HepG2 (cell line): ENCODE data around the gene FNDC4. TPM values are rescaled to one million over a fixed set of nuclear protein-coding genes. Genes with fewer than 3 reads are reported as not detected.

Source experiments
- ARNT2 ChIP-seq: sonication (generic); formaldehyde crosslinking; IDR thresholded peaks from 2 replicates; pipeline ENCODE4 v1.8.0; 2022; ENCODE audit warnings: mild to moderate bottlenecking, low read depth, missing genetic modification reagents, moderate library complexity
- ATF4 ChIP-seq, 2 experiments: fragments of 450-650 bp in 1 of 2; sonication (generic) in 1 of 2; formaldehyde crosslinking; IDR thresholded peaks; 2 replicates each; pipeline versions ENCODE4 v1.5.0 to v1.8.0; 2020 to 2022; ENCODE audit warnings: mild to moderate bottlenecking in 1 of 2, missing genetic modification reagents in 1 of 2
- DNMT3B ChIP-seq: conservative IDR thresholded peaks from 2 replicates; pipeline ENCODE4 v1.6.1; 2016; ENCODE audit warnings: missing biosample characterization, control low read depth
- FLYWCH1 ChIP-seq: sonication (generic); formaldehyde crosslinking; IDR thresholded peaks from 2 replicates; pipeline ENCODE4 v1.8.1; 2023; ENCODE audit warnings: mild to moderate bottlenecking, missing genetic modification reagents
- KMT2B ChIP-seq: IDR thresholded peaks from 2 replicates; pipeline ENCODE4 v1.6.1; 2016; ENCODE audit warnings: missing genetic modification reagents, missing compliant biosample characterization
- MEIS2 ChIP-seq: sonication (generic); formaldehyde crosslinking; IDR thresholded peaks from 2 replicates; pipeline ENCODE4 v1.9.0; 2021; ENCODE audit warnings: mild to moderate bottlenecking, missing genetic modification reagents
- MZF1 ChIP-seq: sonication (generic); formaldehyde crosslinking; IDR thresholded peaks from 2 replicates; pipeline ENCODE4 v1.8.1; 2023; ENCODE audit warnings: mild to moderate bottlenecking, missing genetic modification reagents, borderline replicate concordance
- NFE2L1 ChIP-seq: sonication (generic); formaldehyde crosslinking; IDR thresholded peaks from 2 replicates; pipeline ENCODE4 v1.4.0; 2020; ENCODE audit warnings: missing genetic modification reagents, mild to moderate bottlenecking, borderline replicate concordance
- POGZ ChIP-seq: sonication (generic); formaldehyde crosslinking; IDR thresholded peaks from 2 replicates; pipeline ENCODE4 v1.4.0; 2020; ENCODE audit warnings: mild to moderate bottlenecking, missing genetic modification reagents
- REST ChIP-seq, 2 experiments: IDR thresholded peaks; 2 replicates each; pipeline ENCODE4 v1.6.1; 2011 to 2012; ENCODE audit warnings: low read length in 2 of 2, borderline replicate concordance in 1 of 2, low read depth in 1 of 2, mild to moderate bottlenecking in 1 of 2, moderate library complexity in 1 of 2
- RFX1 ChIP-seq: fragments of 450-650 bp; IDR thresholded peaks from 2 replicates; pipeline ENCODE4 v1.6.1; 2017
- SPEN ChIP-seq: sonication (generic); formaldehyde crosslinking; IDR thresholded peaks from 2 replicates; pipeline ENCODE4 v1.5.1; 2020; ENCODE audit warnings: low read depth, mild to moderate bottlenecking, missing genetic modification reagents
- ZBTB34 ChIP-seq: sonication (generic); formaldehyde crosslinking; IDR thresholded peaks from 2 replicates; pipeline ENCODE4 v1.8.0; 2022; ENCODE audit warnings: mild to moderate bottlenecking, missing genetic modification reagents
- ZFYVE20 ChIP-seq: sonication (generic); formaldehyde crosslinking; IDR thresholded peaks from 2 replicates; pipeline ENCODE4 v1.8.0; 2023; ENCODE audit warnings: low read depth, mild to moderate bottlenecking, moderate library complexity, missing genetic modification reagents, borderline replicate concordance
- ZNF207 ChIP-seq: fragments of 450-650 bp; IDR thresholded peaks from 2 replicates; pipeline ENCODE4 v1.6.1; 2016; ENCODE audit warnings: antibody characterized with exemption, borderline replicate concordance
- ZNF558 ChIP-seq: sonication (generic); formaldehyde crosslinking; IDR thresholded peaks from 2 replicates; pipeline ENCODE4 v1.9.0; 2022; ENCODE audit warnings: mild to moderate bottlenecking, missing genetic modification reagents, borderline replicate concordance
- ZNF589 ChIP-seq: sonication (generic); formaldehyde crosslinking; conservative IDR thresholded peaks from 2 replicates; pipeline ENCODE4 v1.8.0; 2022; ENCODE audit warnings: mild to moderate bottlenecking, moderate library complexity, missing genetic modification reagents
- ZNF7 ChIP-seq: IDR thresholded peaks from 2 replicates; pipeline ENCODE4 v1.6.1; 2016; ENCODE audit warnings: missing biosample characterization, missing genetic modification reagents
- ZNF710 ChIP-seq: sonication (generic); formaldehyde crosslinking; IDR thresholded peaks from 2 replicates; pipeline ENCODE4 v1.5.0; 2020; ENCODE audit warnings: mild to moderate bottlenecking, missing genetic modification reagents, borderline replicate concordance
- polyA plus RNA-seq, 8 experiments: library from polyadenylated mRNA; depleted of rRNA in 3 of 8; stranded (reverse) in 7 of 8; unstranded in 1 of 8; fragments of >200 nt; fragmentation: Illumina TruSeq in 4 of 8; extraction: Trizol in 4 of 8; gene quantifications; 2 replicates each; pipeline versions ENCODE4 v1.2.1 to v1.2.3, GENCODE V29; 2011 to 2016; ENCODE audit warnings: low read depth in 4 of 8, missing spikeins in 1 of 8, mixed read lengths in 1 of 8; ENCODE audit not compliant: insufficient read depth in 1 of 8
- total RNA-seq, 5 experiments: library from RNA; depleted of rRNA; stranded (reverse); fragments of >200 nt; fragmentation: Illumina TruSeq; extraction: Trizol; gene quantifications; 2 replicates each; pipeline ENCODE4 v1.2.3, GENCODE V29; 2016; ENCODE audit warnings: low read depth in 1 of 5

The FNDC4 gene
- total and polyA plus RNA-seq, 2 of the 13 experiments (the other 11 are each of a cell fraction or from before 2014, with no cell fraction given): 9.0 to 17.4 TPM

GRCh38 chr2:27496357-27497287 is 1.6 kb upstream of the FNDC4 start, which contains the start of gene GCKR (continued):
- TF ChIP-seq REST (IDR thresholded peaks at IDR 0.05; ENCODE audit: borderline replicate concordance in 1 of 2, low read depth in 1 of 2, low read length in 2 of 2) (no peak; a peak in 1 of 4 replicates), ZNF7 (CRISPR knock-in tag) (no peak; the same call in 1 of the 2 replicates), ZNF589 (CRISPR knock-in tag) (peak; percentile 94), SPEN (CRISPR knock-in tag) (peak; percentile 90), ZNF558 (CRISPR knock-in tag) (no peak; the same call in 1 of the 2 replicates), MZF1 (CRISPR knock-in tag) (no peak), NFE2L1 (peak; percentile 82; the same call in 1 of the 2 replicates), RFX1 (no peak), KMT2B (CRISPR knock-in tag) (peak; percentile 75), ZNF710 (0 out of 2 replicates have a peak, but pooled peaks have one; percentile 20), ATF4 (CRISPR knock-in tag; IDR thresholded peaks at IDR 0.05) (peak in 1 of 2 experiments; percentile 83; a peak in 1 of 4 replicates), MEIS2 (CRISPR knock-in tag) (peak; percentile 79), FLYWCH1 (no peak), ARNT2 (CRISPR knock-in tag) (0 out of 2 replicates have a peak, but pooled peaks have one; percentile 14), DNMT3B (CRISPR knock-in tag) (0 out of 2 replicates have a peak, but pooled peaks have one; percentile 17), ZBTB34 (CRISPR knock-in tag) (peak; percentile 69; the same call in 1 of the 2 replicates), POGZ (CRISPR knock-in tag) (peak; percentile 70; the same call in 1 of the 2 replicates), ZNF207 (no peak), ZFYVE20 (no peak)
